ENCODE data around the gene RND3. TPM values are rescaled to one million over a fixed set of nuclear protein-coding genes. Genes with fewer than 3 reads are reported as not detected.

Gene RND3
- total RNA-seq, 1 donor from 2014 or later = 42.5 TPM

DNA sequence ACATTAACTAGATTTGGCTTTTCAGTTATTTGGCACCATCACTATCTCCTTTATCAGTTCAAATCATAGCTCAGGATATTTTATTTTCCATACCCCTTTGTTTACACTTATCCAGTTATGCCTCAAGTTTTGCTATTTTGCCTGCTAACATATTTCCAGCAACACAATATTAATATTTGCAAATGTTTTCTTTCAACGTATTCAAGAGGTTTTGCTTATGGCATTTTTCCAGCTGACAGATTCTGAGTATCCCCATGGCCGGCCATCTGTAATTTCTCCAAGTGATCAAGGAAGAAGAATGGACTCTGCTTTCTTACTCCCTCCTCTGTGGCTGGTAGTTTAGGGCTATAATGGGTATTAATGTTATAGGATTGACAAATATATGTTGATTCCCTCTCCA is 49.4 kb downstream of the RND3 start:
- DNase-seq (ENCODE audit: low spot score, unreplicated experiment) = no peak
- H3K4me1 Mint-ChIP-seq (ENCODE audit: low read depth) = no peaks in the 10 kb centered on the region
- H3K27ac Mint-ChIP-seq = no peak overlapping the region
- no peak overlapping the region for H3K4me3 Mint-ChIP-seq (ENCODE audit: low read depth)
- H3K36me3 Mint-ChIP-seq (ENCODE audit: insufficient read depth) = no peaks in the 10 kb centered on the region
- TF ChIP-seq, protein P1, sequence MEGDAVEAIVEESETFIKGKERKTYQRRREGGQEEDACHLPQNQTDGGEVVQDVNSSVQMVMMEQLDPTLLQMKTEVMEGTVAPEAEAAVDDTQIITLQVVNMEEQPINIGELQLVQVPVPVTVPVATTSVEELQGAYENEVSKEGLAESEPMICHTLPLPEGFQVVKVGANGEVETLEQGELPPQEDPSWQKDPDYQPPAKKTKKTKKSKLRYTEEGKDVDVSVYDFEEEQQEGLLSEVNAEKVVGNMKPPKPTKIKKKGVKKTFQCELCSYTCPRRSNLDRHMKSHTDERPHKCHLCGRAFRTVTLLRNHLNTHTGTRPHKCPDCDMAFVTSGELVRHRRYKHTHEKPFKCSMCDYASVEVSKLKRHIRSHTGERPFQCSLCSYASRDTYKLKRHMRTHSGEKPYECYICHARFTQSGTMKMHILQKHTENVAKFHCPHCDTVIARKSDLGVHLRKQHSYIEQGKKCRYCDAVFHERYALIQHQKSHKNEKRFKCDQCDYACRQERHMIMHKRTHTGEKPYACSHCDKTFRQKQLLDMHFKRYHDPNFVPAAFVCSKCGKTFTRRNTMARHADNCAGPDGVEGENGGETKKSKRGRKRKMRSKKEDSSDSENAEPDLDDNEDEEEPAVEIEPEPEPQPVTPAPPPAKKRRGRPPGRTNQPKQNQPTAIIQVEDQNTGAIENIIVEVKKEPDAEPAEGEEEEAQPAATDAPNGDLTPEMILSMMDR (IDR thresholded peaks at IDR 0.05; ENCODE audit: unreplicated experiment) = no peak
- H3K9me3 Mint-ChIP-seq (ENCODE audit: low read depth) = peaks cover 17% of the 10 kb centered on the region
- no peaks in the 10 kb centered on the region for H3K27me3 Mint-ChIP-seq

DNA sequence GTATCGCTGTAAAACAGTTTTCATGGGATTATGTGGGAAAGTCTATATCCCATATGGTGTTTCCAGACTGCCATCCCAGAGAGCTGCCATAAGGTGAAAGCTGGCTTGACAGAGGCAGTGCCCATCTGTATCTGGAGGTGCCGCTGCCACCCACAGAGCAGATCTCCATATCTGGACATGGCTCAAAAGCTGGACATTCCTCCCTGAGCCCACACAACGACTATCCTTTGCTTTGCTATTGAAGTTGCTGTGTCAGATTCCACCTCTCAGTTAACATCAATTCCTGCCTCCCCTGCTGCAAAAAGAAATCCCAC is 55.2 kb downstream of the RND3 start:
- H3K4me1 Mint-ChIP-seq (ENCODE audit: low read depth) = no peaks in the 10 kb centered on the region
- H3K36me3 Mint-ChIP-seq (ENCODE audit: insufficient read depth) = no peaks in the 10 kb centered on the region

DNA sequence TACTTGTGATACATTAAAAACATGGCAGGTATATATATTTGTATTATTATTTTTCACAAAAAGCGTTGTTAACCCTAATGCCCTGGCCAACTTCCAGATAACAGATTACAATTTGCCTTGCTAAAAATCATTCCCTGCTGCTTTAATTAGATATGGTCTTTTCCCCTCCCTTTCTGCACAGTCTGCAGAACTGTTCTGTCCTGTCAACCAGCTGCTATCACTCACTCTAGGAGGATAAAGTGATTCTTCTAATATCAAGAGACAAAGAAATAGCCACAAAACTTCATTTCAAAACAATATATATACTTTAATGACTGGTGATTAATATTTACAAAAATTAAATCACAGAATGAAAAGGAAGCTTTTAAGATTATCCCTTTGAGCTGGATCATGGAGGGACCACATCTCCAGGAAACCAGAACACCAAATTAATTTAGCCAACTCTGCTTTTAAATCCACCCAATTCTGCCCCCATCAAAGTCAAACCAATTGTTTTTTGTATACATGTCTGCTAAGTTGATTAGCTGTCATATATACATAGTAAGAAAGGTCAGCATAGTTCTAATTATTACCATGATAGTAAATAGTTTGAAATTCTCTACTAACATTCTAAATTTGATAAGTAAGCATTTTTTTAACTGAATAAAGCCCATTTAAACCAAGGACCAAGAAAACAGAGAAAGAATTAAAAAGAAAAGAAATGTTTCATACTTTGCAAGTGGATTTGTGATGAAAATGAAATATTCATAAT is 55.7 kb downstream of the RND3 start:
- TF ChIP-seq, protein P1 (IDR thresholded peaks at IDR 0.05; ENCODE audit: unreplicated experiment) = no peak
- no peaks in the 10 kb centered on the region for H3K36me3 Mint-ChIP-seq (ENCODE audit: insufficient read depth)
- peaks cover 11% of the 10 kb centered on the region for H3K9me3 Mint-ChIP-seq (ENCODE audit: low read depth)
- no peak overlapping the region for H3K4me3 Mint-ChIP-seq (ENCODE audit: low read depth)
- no peaks in the 10 kb centered on the region for H3K4me1 Mint-ChIP-seq (ENCODE audit: low read depth)
- DNase-seq (ENCODE audit: low spot score, unreplicated experiment) = no peak
- H3K27me3 Mint-ChIP-seq = peaks cover 2% of the 10 kb centered on the region
- H3K27ac Mint-ChIP-seq = no peak overlapping the region

More for the DNA sequence above, 55.2 kb downstream of the RND3 start:
- no peak overlapping the region for H3K4me3 Mint-ChIP-seq (ENCODE audit: low read depth)
- peaks cover 16% of the 10 kb centered on the region for H3K9me3 Mint-ChIP-seq (ENCODE audit: low read depth)
- no peak for DNase-seq (ENCODE audit: low spot score, unreplicated experiment)
- H3K27ac Mint-ChIP-seq = no peak overlapping the region
- no peaks in the 10 kb centered on the region for H3K27me3 Mint-ChIP-seq
- TF ChIP-seq, protein P1 (IDR thresholded peaks at IDR 0.05; ENCODE audit: unreplicated experiment) = no peak

DNA sequence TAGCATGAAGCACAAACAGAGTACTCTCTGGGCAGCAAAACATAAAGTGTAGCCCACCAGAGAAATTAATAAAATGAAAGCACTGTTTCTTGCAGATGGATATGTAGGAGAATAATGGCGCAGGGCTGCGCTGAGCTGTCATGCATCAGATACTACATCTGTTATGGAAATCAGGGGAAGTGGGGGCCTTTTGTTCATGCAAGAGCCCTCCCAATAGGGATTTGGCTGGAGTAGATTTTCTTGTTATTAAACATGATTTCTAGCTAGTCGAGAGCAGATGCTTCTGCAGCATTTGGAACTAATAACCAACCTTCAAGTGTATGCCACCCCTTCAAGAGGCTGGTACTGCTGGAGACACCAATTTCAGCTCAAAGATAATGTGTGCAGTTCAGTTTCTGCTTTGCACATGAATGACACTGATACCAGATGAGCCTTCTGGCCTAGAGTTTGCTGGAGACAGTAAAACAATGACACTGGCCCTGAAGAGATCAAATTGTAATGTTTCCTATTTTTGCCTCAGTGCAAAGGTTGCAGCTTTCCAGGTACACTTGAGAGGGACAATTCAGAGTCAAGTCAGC is 58.0 kb downstream of the RND3 start:
- no peaks in the 10 kb centered on the region for H3K36me3 Mint-ChIP-seq (ENCODE audit: insufficient read depth)
- H3K4me1 Mint-ChIP-seq (ENCODE audit: low read depth) = peaks cover 2% of the 10 kb centered on the region
- H3K9me3 Mint-ChIP-seq (ENCODE audit: low read depth) = no peaks in the 10 kb centered on the region
- no peak for DNase-seq (ENCODE audit: low spot score, unreplicated experiment)
- peaks cover 2% of the 10 kb centered on the region for H3K27me3 Mint-ChIP-seq
- no peak overlapping the region for H3K4me3 Mint-ChIP-seq (ENCODE audit: low read depth)
- TF ChIP-seq, protein P1 (IDR thresholded peaks at IDR 0.05; ENCODE audit: unreplicated experiment) = no peak
- no peak overlapping the region for H3K27ac Mint-ChIP-seq

DNA sequence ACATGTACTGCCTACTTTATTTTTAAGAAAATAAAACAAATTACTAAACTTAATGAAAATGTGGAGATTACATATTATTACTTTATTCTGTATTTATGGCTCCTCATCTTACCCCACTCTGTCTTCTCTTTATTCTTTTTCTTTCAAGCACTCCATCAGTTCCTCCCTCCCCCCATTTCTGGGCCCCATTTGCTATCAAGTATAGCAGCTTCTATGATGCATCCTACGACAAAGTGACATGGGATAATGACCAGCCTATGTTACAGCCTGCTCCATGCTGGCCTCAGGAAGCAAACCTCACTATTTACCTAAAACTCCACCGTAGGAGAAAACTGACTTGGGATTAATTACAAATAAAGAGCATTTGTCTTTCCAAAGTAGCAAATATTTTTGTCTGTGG is 58.8 kb downstream of the RND3 start:
- Mint-ChIP-seq H3K4me3 (ENCODE audit: low read depth) (no peak overlapping the region), H3K27me3 (peaks cover 2% of the 10 kb centered on the region), H3K4me1 (ENCODE audit: low read depth) (peaks cover 2% of the 10 kb centered on the region), H3K9me3 (ENCODE audit: low read depth) (no peaks in the 10 kb centered on the region), H3K27ac (no peak overlapping the region), H3K36me3 (ENCODE audit: insufficient read depth) (no peaks in the 10 kb centered on the region)
- DNase-seq (ENCODE audit: low spot score, unreplicated experiment) = no peak
- TF ChIP-seq, protein P1 (IDR thresholded peaks at IDR 0.05; ENCODE audit: unreplicated experiment) = no peak
